Measurements from ENCODE around the gene BRIX1.

BRIX1 gene

DNA sequence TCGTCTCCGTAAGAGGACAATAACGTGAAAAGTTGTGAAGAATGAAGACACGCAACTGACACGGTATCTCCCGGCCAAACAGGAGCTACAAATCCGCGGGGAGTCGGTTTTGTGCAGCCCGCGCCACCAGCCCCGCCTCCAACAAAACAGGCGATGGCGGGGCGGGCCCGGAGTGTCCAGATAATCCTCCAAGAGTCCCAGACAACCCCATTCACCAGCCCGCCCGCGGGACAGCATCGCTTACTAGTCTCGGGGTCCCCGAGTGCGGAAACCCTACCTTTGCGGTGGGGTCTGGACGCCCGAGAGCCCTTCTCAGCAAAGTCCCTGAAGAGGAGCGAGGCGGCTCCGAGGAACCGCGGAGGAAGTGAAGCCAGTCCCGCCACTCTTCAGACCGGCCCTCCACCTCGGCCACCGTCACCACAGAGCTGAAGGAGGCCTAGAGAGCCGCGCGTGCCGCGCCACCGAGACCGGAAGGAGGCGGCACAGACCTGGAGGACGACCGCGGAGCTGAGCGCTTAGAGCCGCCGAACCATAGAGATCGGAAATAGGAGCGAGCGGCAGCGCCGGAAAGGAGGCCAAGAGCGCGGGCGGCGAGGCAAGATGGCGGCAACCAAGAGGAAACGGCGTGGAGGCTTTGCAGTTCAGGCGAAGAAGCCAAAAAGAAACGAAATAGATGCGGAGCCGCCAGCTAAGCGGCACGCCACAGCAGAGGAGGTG is at the start of gene BRIX1, which contains the start of gene RAD1:
BRIX1 (plus strand) TSS at position 573 of the 717 bp plus-strand sequence; CDS start at position 601, 28 bp downstream.
RAD1 (minus strand) TSS at position 366 of the 717 bp plus-strand sequence. CDS start 612 bp downstream, outside the sequence.
- DNase-seq: peak; percentile 94

- no peak for DNase-seq
These were observed 48.5 kb upstream of the BRIX1 start for GRCh38 chr5:34866989-34867471.

DNA sequence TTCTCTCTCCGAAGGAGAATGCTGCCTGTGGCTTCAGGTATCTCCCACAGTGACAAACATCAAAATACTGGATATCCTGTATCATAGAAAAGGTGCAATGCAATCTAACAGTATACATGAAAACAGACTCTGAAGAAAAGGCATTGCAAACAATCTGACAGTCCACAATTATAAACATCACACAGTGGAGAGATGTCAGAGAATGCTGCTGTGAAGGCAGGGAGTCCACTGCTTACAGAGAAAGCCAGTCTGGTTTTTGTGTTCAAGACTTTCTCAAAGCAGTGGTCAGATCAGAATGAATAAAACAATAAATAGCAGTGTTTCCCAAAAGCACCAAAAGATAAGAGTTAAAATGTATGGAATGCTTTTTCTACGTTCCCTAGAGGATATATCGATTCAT is 47.9 kb upstream of the BRIX1 start:
- DNase-seq: no peak

DNA sequence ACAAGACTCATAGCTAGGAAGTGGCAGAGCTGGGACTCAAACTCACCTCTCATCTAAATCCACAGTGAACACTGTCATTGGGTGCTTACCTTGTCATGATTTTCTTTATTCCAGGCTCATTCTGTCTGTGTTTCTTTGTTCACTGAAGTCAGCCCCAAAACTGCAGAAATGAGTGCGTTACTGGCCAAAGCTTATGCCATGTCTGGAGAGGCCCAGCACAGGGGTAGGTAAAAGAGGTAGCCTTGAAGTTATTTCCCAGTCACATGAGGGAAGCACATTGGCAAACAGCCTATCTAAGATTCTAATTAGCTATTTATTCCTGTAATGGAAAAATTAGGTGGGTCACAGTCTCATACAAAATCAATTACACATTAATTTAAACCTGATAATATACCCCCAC is 46.7 kb upstream of the BRIX1 start:
- DNase-seq: no peak

DNA sequence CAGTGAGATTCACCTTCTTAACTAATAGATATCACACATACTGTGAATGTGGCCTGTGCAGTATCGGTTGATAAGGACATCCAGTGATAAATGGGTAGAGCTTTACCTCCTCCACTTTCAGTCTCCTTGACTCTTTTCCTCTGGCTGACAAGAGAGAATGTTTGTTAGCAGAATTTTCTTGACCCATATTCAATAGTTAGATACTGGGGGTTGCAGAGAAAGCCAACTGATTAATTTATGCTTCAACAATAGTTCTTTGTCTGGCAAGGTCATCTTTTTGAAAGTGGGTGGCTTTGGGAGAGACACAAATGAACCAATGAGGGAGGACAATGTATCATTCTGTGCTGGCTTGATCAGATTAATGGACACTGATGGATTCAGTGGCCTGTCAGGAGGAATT is 46.3 kb upstream of the BRIX1 start:
- no peak for DNase-seq

DNA sequence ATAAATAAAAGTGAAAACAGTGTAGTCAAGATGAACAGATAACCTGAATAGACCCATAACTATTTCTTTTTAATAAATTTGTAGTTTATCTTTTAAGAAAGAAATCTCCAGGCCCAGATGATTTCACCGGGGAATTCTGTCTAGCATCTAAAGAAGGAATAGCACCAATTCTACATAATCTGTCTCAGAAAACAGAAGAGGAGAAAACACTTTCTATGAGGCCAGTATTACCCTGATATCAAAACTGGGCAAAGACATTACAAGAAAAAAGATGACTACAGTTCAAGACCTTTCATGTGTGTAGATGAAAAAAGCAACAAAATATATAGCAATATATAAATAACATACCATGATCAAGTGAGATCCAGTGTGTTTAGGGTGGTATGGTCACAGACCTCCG is 45.1 kb upstream of the BRIX1 start:
- DNase-seq: no peak

- no peak for DNase-seq
These were observed 39.2 kb upstream of the BRIX1 start for GRCh38 chr5:34876275-34876674.

GRCh38 chr5:34881246-34881645 is 34.3 kb upstream of the BRIX1 start:
- no peak for DNase-seq

- DNase-seq: no peak
These were observed 29.0 kb upstream of the BRIX1 start for GRCh38 chr5:34886392-34887119.

DNA sequence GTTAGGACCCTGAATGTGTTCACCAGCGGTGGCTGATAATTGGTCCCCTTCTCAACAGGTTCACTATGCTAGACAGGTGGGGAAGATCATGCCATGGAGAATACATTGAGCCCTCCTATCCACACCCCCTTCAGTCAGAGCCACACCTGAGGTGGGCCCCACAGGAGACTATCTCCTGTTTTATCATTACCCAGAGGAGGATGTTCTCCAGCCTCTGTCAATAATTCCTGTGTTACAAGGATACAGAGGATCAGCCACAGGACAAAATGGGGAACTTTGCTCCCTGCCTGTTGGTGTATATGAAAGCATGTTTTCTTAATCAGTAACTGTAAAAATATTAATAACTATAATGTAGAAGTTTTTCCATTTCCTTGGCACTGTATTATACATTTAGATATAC is 26.1 kb upstream of the BRIX1 start:
- no peak for DNase-seq

DNA sequence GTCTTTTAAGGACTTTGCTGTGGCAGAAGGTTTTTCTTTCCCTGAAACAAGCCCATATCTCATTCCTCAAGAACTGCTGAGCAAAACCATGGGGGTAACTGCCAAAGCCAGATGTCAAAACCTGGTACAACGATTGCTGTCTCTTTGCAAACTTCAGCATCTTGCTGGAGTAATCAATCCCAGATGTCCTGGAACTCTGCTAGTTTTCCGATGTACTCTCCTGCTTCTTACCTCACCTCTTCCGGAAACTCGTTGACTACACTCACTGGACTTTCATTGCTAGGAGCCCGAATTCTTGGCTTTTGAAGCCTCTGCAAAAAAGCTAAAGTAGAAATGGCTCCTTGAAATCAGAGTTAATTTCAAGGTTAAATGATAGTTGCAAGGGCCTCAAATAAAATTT is 23.5 kb upstream of the BRIX1 start:
- no peak for DNase-seq

GRCh38 chr5:34892414-34892813 is 23.1 kb upstream of the BRIX1 start:
- DNase-seq: no peak

- DNase-seq: no peak
These were observed 20.8 kb upstream of the BRIX1 start for GRCh38 chr5:34894716-34895115.

GRCh38 chr5:34895641-34896419 is 19.7 kb upstream of the BRIX1 start:
- no peak for DNase-seq

- no peak for DNase-seq
These were observed 17.9 kb upstream of the BRIX1 start for GRCh38 chr5:34897646-34898045.

GRCh38 chr5:34898258-34898895 is 17.1 kb upstream of the BRIX1 start:
- DNase-seq: peak; percentile 57

- no peak for DNase-seq
These were observed 16.4 kb upstream of the BRIX1 start for GRCh38 chr5:34899066-34899465.

- no peak for DNase-seq
These were observed 14.9 kb upstream of the BRIX1 start for GRCh38 chr5:34900652-34901051.

DNA sequence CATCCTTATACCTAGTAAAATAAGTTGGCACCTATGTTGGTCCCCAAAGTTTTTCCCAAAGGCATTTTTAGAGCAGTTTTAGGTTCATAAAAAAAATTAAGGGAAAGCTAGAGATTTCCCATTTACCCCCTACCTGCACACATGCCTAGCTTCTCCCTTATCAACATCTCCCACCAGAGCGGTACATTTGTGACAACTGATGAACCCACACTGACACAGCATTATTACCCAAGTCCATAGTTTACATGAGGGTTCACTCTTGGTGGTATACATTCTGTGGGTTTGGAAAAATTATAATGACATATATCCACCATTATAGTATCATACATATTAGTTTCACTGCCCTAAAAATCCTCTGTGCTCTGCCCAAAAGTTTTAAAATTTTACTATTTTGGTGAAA is 12.3 kb upstream of the BRIX1 start:
- DNase-seq: no peak

GRCh38 chr5:34905564-34905963 is 9.9 kb upstream of the BRIX1 start:
- DNase-seq: no peak

- DNase-seq: no peak
These were observed 2.4 kb upstream of the BRIX1 start for GRCh38 chr5:34913072-34913471.

- peak; percentile 14 for DNase-seq
These were observed 806 bp upstream of the BRIX1 start for GRCh38 chr5:34914671-34915138.

- no peak for DNase-seq
These were observed 313 bp downstream of the BRIX1 start for GRCh38 chr5:34915856-34916192.

All from CD4-positive, alpha-beta T cell treated with Interleukin-17A for 1 hour (primary cell).